GF-D8 (cell line): ENCODE data around the gene SH3RF3.

ENCODE experiments used
- DNase-seq: peaks from one replicate; lab custom pipeline; 2025; lab: John Stamatoyannopoulos, UW

Gene SH3RF3

DNA sequence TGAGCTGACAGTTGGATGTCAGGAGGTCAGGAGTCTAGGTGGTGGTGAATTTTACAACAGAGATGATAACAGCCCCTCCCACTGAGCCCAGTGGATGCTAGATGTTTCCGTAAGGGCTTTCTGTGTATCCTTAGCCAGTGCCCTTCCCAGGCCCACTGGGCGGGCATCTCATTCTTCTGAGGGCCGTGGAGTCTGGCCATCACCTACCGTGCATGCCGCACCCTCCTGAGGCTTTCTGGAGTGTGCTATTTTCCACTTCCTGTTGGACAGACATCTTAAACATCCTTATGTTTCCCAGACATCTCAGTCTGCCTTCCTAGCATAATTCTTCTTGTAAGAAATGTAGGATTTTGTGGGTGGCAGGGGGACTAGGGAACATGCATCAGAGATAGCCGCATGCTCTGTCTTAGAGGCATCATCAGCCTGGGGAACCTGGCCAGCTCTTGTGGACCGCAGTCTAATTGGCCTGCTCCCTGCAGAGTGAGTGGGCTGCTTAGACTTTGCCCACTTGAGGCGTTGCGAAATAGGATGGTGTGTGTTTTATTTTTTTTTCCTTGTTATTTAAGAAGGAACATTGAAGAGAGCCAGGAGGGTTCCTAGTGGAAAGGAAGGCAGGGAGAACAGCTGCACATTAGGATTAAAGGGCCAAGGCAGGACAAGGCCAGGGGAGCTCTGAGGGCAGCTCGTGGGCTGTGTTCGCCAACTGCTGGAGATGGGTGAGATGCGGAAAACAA, 135.8 kb downstream of the SH3RF3 start:
- DNase-seq: no peak

DNA sequence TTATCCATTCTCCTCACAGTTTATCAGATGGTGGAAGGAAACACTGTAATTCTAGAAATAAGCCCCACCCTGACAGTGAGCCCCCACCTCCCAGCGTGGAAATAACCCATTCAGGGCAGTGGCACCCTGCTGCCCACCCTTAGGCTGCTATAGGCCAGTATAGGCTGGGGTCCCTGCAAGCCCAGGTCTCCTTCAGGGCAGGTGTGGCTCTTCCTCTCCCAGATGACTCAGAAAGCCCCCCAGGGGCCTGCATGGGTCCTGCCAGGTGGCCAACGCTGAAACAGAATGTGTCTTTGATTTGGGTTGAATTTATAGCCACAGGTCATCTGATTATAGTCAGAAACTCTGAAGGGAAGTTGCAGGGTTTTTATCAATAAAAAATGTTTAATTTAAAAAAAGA, 136.4 kb downstream of the SH3RF3 start:
- DNase-seq: no peak

DNA sequence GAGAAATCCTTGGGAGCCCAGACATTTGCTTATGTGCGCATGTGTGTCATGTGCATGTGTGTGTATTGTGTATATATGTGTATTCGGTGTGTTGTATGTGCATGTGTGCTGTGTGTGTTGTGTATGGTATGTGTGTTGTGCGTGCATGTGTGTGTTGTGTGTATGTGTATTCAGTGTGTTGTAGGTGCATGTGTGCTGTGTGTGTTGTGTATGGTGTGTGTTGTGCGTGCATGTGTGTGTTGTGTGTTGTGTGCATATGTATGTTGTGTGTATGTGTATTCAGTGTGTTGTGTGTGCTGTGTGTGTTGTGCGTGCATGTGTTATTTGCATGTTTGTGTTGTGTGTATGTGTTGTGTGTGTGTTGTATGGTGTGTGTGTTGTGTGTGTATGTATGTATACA, 136.9 kb downstream of the SH3RF3 start:
- DNase-seq: no peak

DNA sequence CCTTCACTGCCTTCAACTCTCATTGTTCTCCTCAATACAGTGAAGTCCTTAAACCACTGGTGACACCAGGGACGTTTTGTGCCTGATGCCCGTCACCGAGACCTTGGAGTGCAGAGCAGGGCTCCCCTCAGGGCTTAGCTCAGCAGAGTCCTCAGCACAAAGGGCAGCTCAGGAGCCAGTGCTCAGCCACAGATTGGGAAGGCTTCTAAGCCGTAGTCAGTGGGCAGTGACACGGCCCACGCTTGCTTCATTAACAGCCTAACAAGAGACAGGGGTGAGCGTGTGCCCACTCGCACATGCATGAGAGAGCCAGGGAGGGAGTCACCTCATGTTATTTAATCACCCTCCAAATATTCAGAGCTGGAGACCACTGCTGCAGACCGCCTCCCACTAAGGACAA, 137.5 kb downstream of the SH3RF3 start:
- no peak for DNase-seq

DNA sequence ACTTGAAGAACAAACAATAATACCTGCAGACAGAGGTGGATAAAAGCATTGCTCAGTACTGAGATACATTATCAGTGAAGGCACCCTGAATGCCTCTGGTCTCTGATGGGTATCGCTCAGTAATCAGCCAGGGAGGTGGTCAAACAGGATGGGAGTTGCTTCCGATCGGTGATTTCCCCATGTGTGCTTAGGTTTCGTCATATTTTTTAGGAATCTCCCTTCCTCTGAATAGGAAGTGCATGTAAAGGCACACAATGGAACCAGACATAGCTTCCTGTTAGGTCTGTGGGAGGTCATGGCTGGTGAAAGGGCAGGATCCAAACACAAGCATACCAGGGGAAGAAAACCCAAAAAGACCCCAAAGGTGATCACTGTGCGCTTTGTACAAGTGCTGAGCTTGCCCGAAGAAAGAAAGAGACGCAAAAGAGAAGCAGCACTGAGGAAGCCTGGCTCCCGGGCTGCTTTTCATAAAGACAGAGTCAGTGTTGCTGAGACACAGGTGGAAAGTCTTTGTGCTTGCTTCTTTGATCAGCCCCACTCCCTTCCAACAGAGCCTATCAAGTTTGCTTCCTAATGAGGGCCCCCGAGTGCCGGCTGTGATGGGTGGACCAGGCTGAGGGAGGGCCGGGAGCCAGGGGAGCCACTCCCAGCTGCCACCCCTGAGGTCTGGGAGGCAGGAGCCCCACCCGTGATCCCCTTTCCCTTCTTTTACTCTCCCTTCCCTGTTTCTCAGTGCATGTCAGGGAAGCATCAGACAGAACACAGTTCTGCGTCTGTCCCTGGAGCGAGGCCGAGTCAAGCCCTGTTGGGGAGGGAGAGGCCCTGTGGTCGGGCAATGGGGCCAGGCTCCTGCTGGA, 138.2 kb downstream of the SH3RF3 start:
- DNase-seq: peak; percentile 32

DNA sequence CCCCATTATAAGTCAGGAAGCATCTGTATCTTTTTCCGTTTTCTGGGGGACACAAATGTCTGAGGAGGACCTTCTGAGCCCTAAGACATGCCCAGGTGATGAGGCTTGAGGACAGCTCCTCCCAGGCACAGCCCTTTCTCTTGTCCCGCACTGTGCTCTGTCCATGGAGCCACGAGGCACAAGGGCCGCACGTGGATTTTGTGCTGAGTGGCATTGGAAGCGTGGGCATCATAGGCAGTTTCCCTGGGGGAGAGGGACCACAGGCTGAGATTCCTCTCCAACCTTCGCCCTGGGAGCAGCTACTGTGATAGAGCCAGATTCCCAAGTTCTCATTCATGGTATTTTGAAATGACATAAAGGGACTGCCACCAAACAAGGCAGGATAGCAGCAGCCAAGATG, 139.9 kb downstream of the SH3RF3 start:
- DNase-seq: no peak

DNA sequence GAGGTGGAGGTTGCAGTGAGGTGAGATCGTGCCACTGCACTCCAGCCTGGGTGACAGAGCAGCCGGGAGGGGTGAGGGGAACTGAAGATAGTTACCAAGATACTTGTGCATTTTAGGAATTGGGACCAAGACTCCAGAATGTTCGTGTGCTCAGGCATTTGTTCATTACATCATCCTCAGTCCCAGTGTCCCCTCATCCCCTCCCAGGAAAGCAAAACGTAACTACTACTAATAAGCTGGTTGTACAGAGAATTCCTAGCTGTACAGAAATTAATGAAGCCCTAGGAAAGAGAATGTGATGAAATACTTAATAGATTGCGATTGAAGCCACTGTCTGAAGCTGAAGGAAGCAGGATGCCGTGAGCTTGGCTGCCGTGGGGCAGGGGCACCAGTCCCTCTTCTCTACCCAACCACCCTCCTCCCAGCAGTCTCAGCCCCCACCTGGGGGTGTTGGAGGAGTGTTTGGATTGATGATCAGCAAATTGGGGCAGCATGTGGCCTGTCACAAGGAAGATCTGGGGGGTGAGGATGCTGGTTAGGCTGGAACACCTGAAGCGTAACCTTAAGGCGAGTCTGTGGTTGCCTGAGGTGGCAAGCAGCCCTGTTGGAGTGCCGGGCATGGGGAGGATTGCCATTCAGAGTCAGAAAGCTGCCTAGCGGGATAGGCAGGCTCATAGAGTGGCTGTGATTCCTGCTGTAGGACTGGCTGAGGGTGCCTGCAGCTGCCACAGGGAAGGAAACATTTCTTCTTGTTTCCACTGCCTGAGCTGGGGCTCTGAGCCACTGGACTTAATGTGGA, 140.9 kb downstream of the SH3RF3 start:
- no peak for DNase-seq

DNA sequence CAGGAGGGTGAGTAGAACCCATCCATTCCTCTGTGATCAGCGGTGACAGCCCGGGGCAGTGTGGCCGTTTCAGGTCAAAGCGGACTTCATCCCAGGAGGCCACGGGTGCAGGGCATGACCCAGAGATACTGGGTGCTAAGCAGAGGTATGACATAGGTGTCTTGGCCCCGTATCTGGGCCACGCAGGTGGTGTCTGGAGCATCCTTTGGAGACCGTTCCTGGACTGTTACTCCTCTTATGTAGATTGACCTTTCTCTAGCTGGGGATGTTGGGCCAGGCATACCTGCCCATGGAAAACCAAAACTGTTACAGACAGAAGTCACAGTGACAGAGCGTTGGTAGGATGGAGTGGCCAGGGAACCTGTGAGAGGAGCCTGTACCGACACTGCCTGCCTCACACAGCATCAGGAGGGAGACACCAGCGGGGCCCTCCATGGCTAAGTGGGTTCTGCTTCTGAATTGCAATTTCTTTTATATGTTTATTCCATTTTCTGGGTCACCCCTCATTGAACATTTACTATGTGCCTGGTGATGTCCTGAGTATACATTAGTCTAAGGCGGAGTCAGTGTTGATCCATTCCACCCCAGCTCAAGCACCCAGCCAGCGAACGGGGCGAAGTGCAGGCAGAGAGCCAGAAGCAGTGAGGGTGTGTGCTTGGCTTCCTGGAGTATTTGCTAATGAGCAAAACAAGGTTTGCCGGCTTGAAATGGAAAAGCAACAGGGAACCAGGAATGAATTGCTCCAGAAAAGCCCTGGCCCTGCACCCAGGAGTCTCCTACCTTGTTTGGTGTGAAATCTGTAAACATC, 141.7 kb downstream of the SH3RF3 start:
- no peak for DNase-seq

DNA sequence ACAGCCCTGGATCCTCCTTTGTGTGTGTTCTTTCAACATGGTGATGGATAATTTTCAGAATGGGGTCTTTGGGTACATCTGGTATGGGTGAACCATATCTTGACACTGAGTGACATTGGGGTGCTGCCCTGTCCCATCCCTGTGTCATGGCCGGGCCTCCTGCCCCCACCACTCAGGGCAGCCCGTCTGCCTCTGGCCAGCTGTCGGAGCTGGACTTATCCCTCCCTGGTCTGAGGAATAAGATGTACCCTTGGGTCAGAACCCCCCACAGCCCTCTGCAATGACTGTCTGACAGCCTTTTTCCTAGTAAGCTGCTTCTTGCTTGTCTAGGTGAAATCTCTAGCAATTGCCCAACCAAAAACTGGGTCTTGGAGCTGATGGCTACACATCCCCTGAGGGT, 142.9 kb downstream of the SH3RF3 start:
- DNase-seq: no peak

DNA sequence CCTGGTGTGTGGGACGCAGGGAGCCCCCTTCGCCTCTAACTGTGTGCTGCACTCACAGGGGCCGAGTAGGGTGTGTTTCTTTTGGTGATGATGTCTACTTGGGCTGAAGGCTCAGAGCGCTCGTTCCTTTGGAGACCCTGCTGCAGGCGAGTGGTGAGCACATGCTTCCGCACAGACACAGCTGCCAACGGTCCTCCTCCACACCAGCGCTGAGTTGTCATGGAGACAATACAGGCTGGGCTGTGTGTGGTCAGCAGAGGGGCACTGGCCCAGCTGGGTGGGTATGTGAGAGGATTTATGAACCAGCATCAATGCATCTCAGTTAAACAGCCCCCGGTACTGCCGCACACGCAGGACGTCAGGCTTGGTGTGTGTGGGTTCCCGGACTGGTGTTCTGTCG, 143.5 kb downstream of the SH3RF3 start:
- no peak for DNase-seq

DNA sequence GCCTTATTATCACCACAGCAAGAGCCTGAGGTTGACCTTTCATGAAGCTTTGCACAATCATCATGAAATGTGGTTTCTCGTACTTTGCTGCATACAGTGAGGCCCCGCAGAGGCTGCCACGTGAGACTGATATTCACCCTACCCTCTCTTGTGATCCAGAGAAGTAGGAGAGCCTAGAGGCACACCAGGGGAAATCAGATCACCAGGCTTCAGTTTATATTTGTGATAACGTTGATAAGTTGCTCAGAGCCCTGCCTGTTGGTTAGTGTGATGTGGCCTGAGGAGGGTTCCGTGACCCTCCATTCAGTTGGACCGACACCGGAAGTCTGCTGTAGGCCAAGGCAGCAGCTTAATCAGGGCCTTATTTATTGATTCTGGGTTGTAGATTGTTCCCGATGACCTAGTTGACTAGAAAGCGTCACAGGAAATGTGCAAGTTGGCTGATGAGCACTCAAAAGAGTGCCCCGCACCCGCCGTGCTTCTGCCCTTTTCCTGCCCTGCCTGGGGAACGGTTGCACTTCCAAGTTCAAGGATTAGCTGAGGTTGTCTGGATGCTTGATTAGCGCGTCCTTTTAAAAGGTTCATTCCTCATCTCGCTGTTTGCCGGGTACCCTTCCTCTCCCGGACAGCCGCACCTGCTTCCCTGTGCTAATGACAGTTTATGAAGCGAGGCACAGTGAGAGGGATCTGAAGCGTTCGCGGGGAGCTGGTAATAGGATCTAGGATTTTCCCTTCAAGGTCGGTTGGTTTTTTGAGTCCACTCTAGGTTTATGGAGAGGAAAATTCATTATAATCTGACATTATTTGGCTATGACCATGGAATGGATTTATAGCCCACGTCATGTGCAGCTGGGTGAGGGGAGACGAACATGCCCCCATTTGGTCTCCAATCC, 146.4 kb downstream of the SH3RF3 start:
- DNase-seq: peak; percentile 34

DNA sequence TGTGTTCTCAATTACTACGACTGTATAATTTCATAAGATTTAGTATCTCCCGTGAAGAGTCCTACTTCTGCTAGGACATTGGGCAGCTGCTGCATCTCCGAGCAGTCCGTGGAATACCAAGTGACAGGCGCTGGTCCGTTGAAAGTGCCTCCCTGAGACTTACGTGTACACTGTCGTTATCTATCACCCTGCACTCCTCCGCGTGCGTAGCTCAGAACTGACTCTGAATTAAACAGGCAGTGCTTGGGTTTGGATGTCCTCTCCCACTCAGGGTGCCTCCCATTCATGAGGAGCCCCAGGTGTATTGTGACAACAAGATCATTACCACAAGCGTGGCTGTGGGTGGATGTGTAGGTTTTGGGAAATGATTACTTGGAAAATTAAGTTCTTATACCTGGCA, 148.4 kb downstream of the SH3RF3 start:
- no peak for DNase-seq

DNA sequence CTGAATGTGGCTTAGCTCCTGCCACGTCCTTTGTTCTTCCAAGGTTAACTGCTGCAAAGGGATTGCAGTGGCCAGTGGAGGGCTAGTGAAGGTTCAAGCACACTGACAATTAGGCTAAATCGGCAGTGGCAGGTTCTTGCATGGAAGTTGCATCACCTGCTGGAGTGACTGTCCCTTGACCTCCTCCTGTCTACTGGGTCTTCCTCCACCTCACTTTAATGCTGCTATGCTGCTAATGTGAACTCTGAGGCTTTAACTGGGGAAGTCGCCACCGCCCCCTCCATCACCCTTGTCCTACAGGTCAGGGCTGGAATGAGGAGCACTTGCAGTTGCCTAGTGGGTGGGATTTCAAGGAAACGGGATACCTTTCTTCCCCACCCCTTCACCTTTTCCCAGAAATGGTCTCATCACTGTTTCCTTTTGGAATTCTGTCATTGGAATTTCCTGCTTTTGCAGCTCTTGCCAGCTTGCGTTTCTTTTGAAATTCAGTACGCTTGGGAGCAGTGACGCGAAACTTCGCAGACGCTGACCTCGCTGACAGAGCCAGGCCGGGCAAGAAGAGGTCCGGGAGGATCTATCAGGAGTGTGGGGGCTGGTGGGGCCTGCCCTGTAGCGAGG, 150.3 kb downstream of the SH3RF3 start:
- DNase-seq: no peak

DNA sequence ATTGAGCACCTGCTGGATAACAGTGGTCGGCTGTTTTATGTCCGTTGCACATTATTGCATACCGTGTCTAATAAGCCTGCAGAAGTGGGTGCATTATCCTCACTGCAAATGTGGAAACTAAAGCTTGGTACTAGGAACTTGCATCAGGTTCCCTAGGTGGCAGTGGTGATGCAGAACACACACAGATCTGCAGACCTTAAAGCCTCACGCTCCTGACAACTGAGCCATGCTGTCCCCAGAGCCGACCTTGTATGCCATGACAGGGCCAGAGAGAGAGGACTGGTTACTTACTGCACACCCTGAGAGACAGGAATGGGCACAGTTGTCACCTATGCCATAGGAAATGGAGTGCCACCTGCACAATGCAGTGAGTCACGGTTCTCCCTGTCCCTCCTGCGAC, 151.8 kb downstream of the SH3RF3 start:
- DNase-seq: no peak

DNA sequence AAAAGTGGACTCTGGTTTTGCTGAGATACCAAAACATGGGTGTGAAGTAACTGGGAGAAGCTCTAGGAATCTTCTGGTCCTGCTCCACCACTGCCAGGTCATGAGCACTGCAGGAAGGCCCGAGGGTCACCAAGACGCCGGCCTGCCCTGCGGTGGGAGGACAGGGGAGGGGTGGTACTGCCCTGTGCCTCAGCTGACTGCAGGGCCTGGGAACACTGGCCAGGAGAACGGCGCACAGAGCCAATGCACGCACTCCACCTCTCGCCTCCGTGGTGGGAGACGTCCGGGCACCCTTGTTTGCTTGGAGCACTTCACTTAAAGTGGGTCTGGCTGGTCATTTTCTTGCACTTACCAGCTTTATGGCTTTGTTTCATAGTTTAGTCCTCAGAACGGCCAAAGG, 153.4 kb downstream of the SH3RF3 start:
- DNase-seq: no peak

DNA sequence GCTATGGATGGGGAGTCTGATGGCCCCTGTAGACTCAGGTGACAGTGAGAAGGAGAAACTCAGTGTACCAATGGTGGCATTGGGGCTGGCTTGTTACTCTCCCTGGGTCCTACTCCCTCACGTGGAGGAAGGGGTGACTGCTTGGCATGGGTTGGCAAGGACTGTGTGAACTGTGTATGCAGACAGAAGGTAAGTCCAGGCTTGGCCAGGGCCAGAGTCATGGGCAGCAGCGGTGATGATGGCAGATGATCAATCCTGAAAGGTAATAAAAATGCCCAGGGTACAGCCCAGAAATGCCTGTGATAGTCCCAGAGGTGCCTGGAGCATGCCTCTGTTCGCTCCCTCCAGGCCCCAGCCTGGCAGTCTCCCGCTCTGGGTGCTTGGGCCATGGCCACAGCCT, 153.9 kb downstream of the SH3RF3 start:
- DNase-seq: no peak

DNA sequence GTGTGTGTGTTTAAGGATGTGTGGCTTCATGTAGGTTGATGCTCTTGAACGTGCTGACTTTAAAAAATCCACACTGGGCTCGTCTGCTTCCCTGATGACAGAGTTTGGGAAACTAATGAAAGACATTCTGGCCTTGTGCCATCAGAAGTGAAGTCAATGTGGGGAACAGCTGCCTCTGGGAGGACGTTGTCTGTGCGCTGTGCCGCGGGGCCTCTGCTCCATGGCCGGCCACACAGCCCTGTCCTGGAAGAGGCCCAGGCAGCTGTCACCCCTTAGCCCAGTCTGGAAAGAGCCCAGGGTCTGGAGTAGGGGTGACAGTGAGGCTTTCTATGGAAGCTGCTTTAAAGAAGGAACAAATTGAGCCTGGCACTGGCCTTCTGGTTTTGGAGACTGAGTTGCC, 155.8 kb downstream of the SH3RF3 start:
- no peak for DNase-seq

DNA sequence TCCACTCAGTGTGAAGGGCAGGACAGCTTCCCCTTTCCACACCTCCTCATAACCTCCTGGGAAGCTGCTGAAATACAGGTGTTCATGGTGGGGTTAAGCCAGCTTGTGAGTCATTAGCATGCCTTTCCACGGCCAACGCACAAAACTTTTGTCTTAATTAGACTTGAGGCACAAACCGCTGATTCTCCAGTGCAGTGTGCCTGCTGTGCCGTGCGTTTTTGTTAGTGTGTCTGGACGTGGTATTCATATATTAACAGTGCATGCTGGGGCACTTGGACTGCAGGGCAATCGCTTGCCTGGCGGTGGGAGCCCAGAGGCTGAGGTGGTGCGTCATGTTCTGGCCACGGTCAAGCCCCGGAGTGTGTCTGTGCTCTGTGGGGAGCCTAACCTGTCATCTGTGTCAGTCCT, 156.2 kb downstream of the SH3RF3 start:
- no peak for DNase-seq

DNA sequence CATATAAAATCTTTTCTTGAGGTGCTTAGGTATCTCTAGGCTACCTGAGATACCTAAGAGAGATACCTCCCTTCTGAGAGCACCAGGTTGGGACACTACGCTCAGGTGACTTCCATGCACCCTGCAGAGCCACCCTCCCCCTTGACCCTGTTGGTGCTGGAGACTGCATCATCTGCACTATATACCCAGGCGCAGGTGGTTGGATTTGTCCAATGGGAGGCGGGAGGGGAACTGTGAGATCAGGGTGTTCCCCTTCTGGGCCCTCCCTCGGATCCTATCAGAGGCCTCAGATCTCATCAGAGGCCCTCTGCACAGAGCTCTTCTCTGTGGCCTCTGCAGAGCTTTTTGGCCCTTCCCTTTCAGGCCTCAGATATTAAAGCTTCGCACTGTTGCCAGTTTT, 158.4 kb downstream of the SH3RF3 start:
- no peak for DNase-seq

DNA sequence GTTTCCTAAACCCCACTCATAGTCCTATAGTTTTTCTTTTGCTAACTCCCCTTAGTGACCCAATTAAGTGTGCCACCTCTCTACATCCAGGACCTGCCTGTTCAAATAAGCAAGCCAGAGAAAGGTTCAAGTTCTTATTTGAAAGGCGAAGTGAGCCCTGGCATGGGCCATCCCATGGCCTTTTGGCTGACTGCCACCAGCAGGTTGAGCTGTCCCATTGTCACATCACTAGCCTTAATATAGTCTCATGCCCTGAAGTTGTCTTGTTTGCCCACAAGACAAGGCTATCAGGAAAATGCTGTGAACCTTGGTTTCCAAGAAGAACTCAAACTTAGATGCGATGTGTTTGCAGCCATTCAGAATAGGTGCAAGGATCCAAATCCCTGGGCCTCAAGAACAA, 158.8 kb downstream of the SH3RF3 start:
- DNase-seq: no peak
